NCI-H1105 (cell line): Measurements from ENCODE around the gene TMEM255B.

Experiments
- DNase-seq: peaks from one replicate; lab custom pipeline; 2025; lab: John Stamatoyannopoulos, UW

Gene TMEM255B

GRCh38 chr13:113849546-113849945 lies 90.5 kb downstream of the TMEM255B start:
- DNase-seq, result no peak

DNA sequence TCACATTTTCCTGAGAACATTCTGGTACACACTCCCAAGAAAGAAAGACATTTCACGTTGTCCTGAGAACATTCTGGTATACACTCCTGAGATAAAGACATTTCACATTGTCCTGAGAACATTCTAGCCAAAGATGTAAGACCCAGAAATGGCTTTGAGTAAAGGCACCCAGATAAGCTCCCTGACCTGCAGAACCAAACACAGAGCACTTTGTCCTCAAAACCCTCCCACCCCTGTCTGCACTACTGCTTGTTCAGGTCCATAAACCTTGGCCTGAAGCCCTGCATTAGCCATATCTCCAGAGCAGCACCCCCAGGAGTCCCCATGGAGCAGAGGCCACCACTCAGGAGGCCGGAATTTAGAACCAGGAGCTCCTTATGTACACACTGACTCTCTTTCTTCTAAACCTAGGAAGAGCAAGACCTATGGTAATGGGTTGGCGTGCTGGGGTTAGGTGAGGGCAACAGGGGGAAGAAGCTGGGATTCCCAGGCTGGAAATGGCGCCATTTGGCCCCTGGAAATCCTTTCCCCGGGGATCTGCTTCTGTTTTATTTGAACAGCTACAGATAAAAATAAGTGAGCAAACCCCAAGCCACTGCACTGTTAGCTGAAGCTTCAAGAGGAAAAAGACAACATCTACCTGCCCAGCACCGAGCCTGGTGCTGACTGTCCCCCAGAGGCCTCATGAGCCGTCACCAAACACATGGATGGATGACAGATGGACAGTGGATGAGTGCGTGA lies 91.1 kb downstream of the TMEM255B start:
- no peak for DNase-seq

- DNase-seq, result no peak
Measured at GRCh38 chr13:113850722-113851479, 91.9 kb downstream of the TMEM255B start.

DNA sequence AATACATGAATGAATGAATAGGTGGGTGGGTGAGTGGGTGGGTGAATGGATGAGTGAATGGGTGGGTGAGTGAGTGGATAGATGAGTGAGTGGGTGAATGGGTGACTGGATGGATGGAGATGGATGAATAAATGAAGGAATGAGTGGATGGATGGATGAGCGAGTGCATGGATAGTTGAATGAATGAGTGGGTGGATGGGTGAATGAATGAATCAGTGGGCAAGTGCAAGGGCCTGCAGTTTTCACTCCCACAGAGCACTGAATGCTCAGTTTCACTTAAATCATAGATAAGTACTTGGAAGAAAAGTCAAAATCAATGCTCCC lies 92.4 kb downstream of the TMEM255B start:
- no peak for DNase-seq

GRCh38 chr13:113851826-113852535 lies 93.0 kb downstream of the TMEM255B start:
- DNase-seq, result no peak

DNA sequence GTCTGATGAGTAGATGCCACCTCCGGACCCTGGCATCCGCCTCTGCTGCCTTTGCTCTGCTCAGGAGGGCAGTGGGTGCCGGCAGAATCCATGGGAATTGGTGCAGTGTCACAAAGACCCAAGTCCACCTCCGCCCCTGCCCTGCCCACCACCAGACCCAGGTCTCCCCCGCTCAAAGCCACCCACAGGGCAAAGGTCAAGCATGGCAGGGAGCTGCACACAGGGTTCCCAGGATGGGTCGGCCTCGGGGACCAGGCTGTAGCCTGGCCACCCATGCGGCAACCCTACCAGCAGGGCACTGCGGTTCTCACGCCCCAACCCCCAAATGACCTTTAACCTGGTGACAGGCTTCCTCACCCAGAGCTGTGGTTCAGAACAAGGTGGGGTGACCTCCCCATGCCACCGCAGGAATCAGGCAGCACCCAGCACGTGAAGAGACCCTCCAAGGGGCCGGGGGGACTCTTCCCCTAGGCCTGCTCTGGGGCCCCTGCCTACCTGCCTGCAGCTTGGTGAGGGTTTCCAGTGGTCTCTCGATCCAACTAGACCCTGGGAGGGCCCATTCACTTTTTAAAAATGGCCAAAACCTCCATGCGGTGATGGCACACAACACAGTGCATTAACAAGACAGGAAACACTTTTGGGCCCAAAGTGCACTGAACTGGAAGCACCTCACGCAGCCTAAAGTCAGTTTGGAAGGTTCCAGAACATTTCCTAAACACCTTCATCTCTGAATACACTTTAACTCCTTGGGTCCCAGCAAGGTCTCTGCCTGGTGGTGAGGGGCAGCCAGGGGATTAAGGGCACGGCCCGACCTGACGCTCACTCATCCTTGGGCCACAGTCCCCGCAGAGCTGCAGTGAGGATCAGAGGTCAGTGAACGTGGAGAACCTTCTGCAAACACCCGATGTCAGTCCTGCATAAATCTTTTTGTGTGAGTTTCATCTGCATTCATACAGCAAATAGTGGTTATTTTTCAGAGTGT lies 93.8 kb downstream of the TMEM255B start:
- no peak for DNase-seq

DNA sequence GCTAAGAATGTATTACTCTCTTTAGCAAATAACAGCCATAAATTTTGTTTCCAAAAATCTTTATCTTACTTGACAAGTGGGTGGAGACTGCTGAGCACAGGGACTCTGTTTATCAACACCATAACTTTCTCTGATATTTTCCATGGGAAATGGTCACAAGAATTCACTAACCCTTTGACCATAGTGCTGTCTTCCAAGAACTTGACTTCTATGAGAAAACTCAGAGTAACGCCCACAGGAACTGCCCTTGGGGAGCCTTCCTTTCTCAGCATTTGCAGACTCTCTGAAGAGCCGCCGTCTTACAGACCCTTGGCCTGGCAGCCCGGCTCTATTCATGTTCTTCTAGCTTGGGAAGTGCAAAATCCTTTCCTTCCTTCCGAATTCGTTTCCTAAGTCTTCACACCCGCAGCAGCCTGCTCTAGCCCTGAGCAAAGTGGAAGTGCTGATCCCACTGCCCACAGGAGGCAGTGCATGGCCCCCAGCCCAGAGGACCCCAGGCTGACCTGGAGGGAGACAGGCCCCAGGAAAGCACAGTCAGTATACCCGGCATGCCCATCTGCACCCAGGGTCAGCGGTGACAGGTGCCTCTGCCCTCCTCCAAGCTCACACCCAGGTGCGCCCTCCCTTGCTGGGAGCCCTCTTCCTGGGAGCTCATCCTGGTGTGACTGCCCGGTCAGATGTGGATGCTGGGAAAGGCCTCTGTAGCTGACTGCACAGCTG lies 94.7 kb downstream of the TMEM255B start:
- no peak for DNase-seq

- DNase-seq, result no peak
Measured at GRCh38 chr13:113854238-113855011, 95.4 kb downstream of the TMEM255B start.

DNA sequence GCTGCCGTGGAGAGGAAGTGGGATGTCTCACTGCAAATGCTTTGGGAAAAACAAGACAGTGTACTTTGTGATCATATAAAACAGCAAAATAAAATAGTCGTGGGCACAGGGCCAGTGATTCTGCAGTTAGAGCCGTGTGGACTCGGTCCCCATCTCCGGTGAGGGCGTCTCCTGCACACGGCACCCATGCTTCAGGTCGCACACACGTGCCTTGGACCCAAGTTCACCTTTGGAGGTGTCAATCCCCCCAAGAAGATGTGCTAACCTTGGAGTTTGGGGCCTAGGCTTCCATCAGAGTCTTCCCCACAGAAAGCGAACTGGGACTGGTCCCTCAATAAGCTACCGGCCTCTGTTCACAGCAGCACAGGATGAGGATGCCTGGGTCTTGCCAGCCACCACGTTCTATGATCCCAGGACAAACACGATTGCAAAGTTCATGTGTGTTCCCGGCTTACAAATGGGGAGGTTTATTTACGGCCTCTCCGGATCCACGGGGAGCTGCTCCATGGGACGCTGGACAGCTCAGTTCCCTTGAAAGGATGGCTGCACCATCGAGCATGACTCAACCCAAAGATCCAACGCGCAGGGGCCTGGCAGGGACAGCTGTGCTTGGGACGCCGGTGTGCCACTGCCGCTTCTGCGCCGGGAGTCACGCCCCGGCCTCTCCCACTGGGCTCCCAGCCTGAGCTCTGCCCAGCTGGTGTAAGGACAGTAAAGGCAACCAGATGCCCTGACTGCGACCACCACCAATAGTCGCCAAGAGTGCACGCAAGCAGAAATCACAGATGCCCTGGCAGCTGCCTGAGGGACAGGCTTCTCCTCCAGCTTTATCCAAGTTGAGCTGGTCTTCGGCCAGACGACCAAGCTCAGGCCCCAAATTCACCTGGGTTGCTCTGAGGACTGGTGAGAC lies 96.2 kb downstream of the TMEM255B start:
- DNase-seq, result no peak

GRCh38 chr13:113855931-113856715 lies 97.1 kb downstream of the TMEM255B start:
- no peak for DNase-seq

- DNase-seq, result no peak
Measured at GRCh38 chr13:113856716-113857065, 97.7 kb downstream of the TMEM255B start.

DNA sequence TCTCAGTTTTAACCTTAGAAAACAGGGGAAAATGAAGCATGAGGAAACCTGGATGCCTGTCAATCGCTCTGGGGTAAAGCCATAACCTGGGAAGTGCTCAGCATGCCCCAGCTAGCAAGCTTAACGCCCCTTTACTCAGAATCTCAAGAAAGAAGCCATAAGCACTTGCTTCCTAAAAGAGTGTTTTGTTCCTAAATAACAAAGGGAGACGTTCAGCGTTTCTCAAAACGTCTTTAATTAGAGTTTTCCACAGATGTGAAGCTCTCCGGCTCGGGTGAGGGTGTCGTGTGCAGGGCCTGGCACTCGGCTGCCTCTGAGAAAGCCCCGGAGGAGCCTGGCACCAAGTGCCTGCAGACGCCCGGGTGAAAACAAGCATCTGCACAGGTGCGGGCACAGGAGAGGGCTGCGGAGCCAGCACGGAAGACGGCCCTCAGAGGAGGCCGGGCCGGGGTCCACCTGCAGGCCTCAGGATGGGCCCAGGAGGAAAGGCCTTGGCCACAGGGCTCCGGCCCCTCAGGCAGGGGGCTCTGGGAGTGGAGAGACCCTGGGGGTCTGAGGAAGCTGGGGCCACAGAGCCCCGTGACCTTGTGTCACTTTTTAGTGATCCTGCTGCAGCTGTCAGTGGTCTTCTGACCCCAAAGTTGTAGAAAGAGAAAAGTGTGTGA lies 98.6 kb downstream of the TMEM255B start:
- DNase-seq, result no peak

DNA sequence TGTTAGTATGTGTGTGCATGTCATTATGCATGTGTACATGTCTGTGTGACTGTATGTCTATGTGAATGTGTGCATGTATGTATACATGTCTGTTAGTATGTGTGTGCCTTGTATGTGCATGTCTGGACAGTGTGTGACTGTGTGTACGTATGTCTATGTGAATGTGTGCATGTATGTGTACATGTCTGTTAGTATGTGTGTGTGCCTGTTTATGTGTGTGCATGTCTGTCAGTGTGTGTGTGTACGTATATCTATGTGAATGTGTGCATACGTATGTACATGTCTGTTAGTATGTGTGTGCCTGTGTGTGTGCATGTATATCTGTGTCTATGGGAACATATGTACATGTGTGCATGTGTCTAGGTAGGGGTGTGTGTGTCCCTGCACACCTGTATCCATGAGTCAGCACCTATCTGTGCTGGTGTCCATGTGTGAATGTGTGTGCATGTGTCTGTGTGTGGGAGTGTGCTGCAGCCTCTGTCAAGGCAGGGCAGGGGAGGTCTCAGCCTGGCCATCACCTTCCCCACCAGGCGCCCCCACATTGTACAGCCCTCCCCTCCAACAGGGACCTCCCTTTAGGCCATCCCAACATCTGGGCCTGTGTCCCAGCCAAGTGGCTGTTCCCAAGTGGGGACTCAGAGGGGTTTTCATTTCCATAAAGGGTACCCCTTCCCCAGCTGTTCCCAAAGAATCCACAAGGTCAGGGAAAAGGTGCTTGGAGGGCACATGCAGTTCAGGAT lies 100.5 kb downstream of the TMEM255B start:
- DNase-seq, result no peak

- no peak for DNase-seq
Measured at GRCh38 chr13:113860051-113860664, 101.1 kb downstream of the TMEM255B start.

DNA sequence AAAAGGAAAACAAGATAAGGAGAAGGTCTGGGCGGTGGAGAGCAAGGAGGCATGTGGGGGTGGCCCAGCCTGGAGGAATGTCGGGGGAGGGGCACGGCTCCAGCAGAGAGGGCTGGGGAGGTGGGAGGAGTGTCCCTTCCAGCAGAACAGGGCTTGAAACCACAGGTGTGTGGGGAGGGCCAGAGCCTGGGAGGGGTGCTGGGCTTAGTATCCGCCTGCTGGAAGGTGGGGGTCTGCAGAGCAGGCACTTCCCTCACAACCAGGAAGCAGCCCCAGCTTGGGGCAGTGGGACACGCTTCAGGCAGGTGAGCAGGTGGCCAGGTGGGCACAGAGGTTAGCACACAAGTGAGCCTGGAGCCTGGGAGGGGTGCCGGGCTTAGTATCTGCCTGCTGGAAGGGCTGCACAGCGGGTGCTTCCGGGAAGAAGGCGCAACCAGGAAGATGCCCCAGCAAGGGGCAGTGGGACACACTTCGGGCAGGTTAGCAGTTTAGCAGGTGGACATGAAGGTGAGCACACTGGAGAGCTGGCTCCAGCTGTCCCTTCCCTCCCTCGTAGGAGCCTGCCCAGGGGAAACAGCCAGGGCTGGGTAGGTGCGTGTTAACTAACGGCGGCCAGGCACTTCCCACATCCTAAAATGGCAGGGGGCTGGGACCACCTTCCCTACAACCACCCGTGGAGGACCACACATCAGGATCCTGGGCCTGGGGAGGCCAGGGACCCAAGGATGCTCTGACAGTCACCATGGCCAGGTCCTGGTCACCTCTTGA lies 101.8 kb downstream of the TMEM255B start:
- no peak for DNase-seq

- DNase-seq, result no peak
Measured at GRCh38 chr13:113861433-113862030, 102.5 kb downstream of the TMEM255B start.
